AG10803 (cell line): ENCODE data around the gene DNAH11.

Experiments used
- DNase-seq: peaks from one replicate; pipeline ENCODE4 v3.0.0; 2010; ENCODE audit warnings: low read depth
- H3K4me3 ChIP-seq: 2 replicates; pipeline ENCODE4 v1.5.1; 2011; ENCODE audit warnings: mild to moderate bottlenecking, low read length, control low read depth
- CTCF ChIP-seq: conservative IDR thresholded peaks from 2 replicates; pipeline ENCODE4 v1.5.1; 2011; ENCODE audit warnings: mild to moderate bottlenecking, low read length, control low read depth, inconsistent platforms

DNAH11 gene

GRCh38 chr7:21938463-21938862, 395.6 kb downstream of the DNAH11 start:
- DNase-seq, result no peak
- no peak for TF ChIP-seq CTCF
- no peak overlapping the region for H3K4me3 ChIP-seq

DNA sequence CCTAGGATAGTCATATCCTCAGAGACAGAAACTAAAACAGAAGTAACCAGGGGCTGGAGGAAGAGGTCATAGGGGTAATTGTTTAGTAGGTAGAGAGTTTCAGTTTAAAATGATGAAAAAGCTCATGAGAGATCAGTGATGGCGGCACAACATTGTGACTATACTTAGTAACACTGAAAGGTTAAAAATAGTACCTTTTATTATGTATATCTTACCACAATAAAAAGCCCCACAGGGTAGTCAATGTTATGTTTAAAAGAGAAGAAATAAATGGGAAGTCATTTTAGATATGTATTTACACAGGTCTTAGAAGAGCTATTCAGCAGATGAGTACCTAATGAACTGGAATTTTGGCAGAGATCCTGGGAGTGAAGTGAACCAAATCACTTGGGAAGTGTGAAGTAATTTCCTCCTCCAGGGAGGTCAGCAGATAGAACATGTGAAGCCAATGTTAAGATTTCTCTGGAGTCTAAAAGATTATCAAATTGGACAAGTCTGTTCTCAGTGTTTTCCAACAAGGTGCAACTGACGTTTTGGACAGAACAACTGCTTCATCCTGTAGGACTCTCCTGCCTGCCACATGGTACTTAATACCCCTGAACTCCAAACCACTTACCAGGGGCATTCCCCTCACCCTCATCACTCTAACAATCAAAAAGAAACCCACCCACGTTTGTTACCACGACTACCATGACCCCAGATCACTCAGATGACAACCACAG, 396.5 kb downstream of the DNAH11 start:
- DNase-seq, result peak; percentile 51
- TF ChIP-seq CTCF, result no peak
- H3K4me3 ChIP-seq, result no peak overlapping the region

GRCh38 chr7:21939858-21940372, 397.1 kb downstream of the DNAH11 start:
- TF ChIP-seq CTCF, result no peak
- DNase-seq, result no peak
- no peak overlapping the region for H3K4me3 ChIP-seq

DNA sequence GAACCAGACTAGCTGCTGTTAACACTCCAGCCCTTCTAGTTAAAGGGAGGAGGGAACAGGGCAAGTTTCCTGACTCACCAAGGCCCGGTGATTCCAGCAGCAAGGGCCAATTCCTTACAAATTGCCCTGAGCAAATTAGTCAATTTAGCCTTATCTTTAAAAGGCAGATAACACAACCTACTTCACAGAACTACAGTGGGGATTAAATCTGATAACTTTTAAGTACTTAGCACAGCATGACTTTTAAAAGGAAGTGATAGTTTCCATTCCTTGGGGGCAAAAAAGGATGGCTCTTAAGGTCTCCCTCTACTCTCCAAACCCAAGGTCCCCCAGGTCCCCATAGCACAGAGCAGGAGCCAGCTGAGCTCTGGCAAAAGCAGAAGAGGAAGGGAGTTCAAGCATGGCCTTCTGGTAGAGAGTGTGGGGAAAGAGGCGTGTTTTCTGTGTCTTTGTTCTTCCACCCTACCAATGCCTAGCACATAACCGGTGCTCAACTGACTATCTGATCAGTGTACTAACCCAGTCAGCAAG, 398.8 kb downstream of the DNAH11 start:
- peak; percentile 22 for DNase-seq
- H3K4me3 ChIP-seq, result no peak overlapping the region
- TF ChIP-seq CTCF, result no peak

- DNase-seq, result no peak
- no peak overlapping the region for H3K4me3 ChIP-seq
- no peak for TF ChIP-seq CTCF
These were observed 400.1 kb downstream of the DNAH11 start for GRCh38 chr7:21942955-21943354.

DNA sequence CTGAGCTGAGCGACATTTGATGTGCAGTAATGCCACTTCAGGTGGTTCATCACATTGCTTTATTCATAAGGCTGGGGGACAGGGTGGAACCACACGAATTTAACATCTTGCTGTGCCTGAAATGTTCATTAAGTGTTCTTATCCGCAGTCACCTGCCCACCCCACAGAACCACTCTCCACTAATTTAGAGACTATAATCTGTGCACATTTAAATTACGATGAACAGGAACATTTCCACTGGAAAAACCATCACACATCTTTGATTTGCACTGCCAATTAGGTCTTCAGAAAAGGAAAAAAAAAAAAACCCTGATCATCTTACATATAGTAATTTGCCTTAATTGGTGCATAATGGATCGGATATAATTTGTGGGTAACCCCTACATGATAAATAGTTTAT, 400.6 kb downstream of the DNAH11 start:
- TF ChIP-seq CTCF, result no peak
- no peak for DNase-seq
- H3K4me3 ChIP-seq, result no peak overlapping the region

DNA sequence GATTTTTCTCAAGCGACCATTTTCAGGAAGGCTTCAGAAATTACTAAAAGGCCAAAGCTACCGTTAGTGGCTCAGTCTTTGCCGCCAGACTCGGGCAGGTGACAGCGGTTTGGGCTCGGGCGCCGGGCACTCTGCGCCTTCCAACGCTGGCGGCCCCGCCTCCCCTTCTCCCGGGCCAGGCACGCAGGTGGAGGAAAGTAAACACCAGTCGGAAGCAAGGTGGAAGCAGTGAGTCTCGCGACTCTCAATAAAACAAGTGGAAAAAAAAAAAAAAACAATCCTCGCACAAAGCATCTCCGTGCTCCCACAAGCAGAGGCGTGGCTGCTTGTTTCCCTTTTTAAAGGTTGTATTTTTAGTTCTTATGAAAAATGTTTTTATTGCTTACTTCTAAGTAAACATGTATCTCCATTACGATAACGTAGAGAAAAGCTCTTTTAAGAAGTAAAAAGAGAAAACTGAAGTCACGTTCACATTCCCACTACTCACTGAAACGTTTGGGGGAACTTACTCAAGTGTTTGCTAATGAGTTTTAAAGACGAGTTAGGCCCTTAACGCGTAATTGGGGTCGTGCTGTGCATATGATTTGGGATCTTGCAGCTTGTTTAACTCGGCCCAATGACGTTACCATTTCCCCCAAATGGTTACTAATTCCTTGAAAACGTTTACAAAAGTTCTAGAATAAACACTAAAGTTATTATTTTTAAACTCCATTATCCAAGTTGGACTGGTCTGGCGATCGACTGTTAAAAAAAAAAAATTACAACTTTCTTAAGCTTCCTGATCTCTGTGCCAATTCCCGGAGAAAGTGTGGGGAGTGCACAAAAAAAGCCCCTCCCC, 402.0 kb downstream of the DNAH11 start:
- peak; percentile 8 for DNase-seq
- TF ChIP-seq CTCF, result no peak
- peak overlapping the region; percentile 78 for H3K4me3 ChIP-seq
